PC-3 (cell line): Measurements from ENCODE around the gene STX8.

Source experiments
- CTCF ChIP-seq: fragments of 300-600 bp; sonication (generic); conservative IDR thresholded peaks from 2 replicates; pipeline ENCODE4 v1.5.1; 2017; ENCODE audit warnings: antibody characterized with exemption, low read depth, mild to moderate bottlenecking, low read length
- EZH2 ChIP-seq: fragments of 300-600 bp; sonication (generic); IDR thresholded peaks from one replicate; pipeline ENCODE4 v1.6.1; 2017; ENCODE audit warnings: antibody characterized with exemption, mild to moderate bottlenecking, low read length; ENCODE audit not compliant: unreplicated experiment
- EZH2phosphoT487 ChIP-seq: fragments of 300-600 bp; sonication (generic); IDR thresholded peaks from 2 replicates; pipeline ENCODE4 v1.6.1; 2018; ENCODE audit warnings: mild to moderate bottlenecking, antibody characterized with exemption, low read length, borderline replicate concordance

- peak; percentile 73 for TF ChIP-seq CTCF
- TF ChIP-seq EZH2phosphoT487, result no peak
- no peak for TF ChIP-seq EZH2
Measured at GRCh38 chr17:9291912-9292560, 283.6 kb downstream of the STX8 start.
